Muscle of back (tissue), 11 donors: ENCODE data around the gene LRP1B. TPM values are rescaled to one million over a fixed set of nuclear protein-coding genes. Genes with fewer than 3 reads are reported as not detected.

Experiments
- DNase-seq, 3 donors: peaks; one replicate each; pipeline versions ENCODE4 v3.0.0 to v3.0.0-alpha.2; 2013
- polyA plus RNA-seq, 10 donors: library from polyadenylated mRNA; unstranded; fragments of 120-200 nt; gene quantifications; one replicate each; pipeline ENCODE4 v1.2.1, GENCODE V29; 2013; ENCODE audit not compliant: insufficient read length in 10 of 10

LRP1B gene
- polyA plus RNA-seq, 10 donors: 0.94 to 2.8 (median 1.9) TPM

DNA sequence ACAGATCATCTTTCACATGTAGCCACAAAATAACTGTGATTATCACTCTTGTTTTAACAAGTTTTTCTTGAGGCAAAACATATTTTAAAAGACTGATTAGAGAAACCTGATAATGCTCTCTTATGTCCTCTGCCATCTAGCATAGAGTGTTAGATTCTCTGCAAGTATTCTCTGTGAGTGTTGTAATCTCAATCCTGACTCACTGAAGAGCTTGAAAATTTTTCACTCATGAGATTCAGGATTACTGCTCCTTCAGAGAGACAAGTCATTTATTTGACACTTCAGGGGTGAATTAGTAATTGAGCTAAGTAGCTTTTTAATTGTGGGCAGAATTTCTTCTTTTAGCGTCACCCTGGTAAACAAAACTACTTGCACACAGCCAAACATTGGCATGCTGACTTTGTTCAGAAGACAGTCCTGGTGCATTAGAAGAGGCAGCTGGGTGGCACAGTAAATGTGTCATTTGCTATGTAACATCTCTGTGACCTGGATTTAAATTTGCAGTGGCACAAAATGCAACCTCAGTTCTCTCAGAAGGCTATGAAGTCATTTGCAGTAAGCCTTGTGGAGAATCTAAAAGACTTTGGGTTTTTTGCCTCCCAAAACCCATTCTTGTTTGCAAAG, 172.9 kb downstream of the LRP1B start:
- DNase-seq: no peak

- DNase-seq: no peak
These were observed 173.5 kb downstream of the LRP1B start for GRCh38 chr2:141957321-141957720.

DNA sequence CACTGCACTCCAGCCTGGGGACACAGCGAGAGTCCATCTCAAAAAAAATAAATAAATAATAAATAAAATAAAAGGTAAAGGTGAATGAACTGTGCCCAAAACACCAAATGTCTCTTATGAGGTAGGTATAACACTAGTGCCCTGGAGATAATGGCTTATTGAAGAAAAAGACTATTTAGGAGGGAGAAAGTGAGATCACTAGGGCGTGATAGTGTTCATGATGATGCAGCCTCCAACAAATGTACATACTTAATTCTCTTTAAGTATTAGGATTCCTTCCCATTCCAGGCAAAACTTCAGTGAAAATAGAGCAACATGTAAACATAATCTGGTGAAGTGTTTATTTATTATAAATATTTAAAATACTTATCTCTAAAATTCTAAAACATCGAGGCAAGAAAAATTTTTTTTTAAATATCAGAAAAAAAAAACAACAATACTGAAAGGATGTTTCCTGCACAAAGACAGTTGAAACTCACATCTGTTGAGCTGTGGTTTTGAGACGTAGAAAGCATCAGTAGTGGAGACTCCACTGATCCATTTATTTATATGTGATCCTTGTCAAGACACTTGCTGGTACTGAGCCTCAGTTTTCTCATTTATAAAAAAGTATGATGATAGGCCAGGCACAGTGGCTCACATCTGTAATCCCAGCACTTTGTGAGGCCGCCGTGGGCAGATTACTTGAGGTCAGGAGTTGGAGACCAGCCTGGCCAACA, 183.3 kb downstream of the LRP1B start:
- DNase-seq: no peak

GRCh38 chr2:141946016-141946415, 184.8 kb downstream of the LRP1B start:
- no peak for DNase-seq

DNA sequence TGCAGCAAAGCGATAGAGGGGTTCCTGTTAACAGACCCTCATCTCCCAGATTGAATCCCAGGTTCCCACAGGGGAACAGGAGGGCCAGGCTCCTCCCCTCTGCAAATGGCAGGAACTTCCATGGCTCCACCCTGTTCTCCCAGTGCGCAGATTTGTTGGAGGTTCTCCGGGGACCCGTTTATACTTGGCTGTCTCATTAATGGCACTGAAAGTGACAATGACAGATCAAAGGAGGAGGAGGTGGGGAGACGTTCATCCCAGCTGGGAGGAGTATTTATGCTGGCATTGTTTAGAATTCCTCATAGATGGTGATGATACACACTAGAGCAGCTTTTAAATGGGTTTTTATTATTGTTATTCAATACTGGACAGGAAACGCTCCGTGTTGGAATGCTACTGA, 186.9 kb downstream of the LRP1B start:
- DNase-seq: no peak

GRCh38 chr2:141942006-141942789, 188.6 kb downstream of the LRP1B start:
- DNase-seq: no peak

DNA sequence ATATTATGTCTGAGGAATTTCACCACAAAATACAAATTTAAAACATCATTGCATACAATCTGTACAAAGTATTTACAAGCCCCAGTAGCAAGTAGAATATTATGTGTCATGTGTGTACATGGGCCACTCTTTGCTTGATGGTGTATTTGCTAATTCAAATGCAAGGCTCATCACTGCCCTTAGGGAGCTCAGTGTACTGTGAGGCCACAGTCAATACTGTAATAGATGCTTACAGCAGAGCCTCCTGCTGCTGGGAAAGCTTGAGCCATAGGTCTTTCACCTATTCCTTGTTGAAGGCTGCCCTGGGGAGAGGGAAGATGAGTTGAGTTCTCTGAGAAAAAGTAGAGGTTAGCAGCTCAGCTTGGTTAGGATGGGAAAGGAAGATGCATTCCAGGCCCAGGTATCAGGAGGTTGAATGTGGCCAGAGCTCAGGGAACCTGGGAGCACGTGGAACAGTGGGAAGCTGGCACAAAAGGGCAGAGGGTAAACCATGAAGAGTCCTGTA, 189.6 kb downstream of the LRP1B start:
- DNase-seq: no peak

GRCh38 chr2:141940709-141941108, 190.1 kb downstream of the LRP1B start:
- DNase-seq: no peak

GRCh38 chr2:141933226-141933625, 197.6 kb downstream of the LRP1B start:
- no peak for DNase-seq

DNA sequence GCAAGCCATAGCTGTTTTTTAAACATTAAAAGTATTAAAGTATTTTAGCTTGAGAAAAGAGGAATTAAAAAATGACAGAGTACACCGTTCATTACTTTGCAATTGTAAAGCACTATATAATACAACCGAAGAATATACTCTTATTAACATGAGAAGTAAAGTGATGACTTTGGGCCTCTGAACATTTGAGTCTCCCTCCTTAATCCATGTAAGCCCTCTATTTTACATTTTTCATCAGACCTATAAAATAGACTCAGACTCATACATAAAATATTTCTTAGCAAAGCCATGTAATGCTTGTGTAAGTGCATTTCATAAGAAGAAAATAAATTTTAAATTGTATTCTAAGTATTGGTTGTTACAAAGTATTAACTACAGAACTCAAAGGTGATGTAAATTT, 198.6 kb downstream of the LRP1B start:
- DNase-seq: no peak

GRCh38 chr2:141931797-141932196, 199.0 kb downstream of the LRP1B start:
- DNase-seq: no peak

DNA sequence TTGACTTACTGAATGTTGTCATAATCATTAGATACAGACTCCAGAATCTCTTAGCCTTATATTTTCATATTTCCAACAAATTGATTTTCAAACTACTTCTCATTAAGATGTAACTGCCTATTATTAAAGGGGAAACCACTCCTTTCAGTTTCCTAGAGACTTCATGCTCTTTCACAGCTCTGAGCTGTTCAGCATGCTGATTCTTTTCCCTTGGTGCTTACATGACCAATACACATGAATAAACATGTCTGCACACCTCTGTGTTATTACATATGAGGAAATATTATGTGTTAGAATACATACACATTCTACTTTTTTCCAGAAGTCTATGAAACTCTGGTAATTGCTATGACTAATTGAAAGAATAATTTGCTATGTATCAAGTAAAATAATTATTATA, 200.0 kb downstream of the LRP1B start:
- DNase-seq: no peak

- peak in 2 of 3 donors; percentile 21 to 49 for DNase-seq
These were observed 201.2 kb downstream of the LRP1B start for GRCh38 chr2:141929331-141930252.

DNA sequence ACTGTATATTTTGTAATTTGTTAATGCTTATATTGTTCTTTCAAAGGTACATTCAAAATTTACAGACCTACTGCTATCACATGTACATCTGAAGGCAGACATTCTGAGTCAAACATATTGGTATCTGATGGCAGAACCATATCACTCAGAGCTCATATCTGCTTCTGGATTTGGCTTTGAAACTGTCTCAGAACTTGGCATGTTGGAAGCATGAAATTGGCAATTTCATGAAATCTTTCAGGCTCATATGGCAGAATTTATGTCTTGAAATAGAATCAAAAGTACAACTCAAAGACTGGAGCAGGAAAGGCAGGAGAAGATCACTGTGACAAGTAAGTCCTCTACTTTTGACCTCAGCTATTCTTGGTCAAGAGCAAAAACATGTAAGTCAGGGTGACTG, 202.3 kb downstream of the LRP1B start:
- DNase-seq: no peak

- no peak for DNase-seq
These were observed 203.3 kb downstream of the LRP1B start for GRCh38 chr2:141927536-141927935.

- DNase-seq: no peak
These were observed 205.3 kb downstream of the LRP1B start for GRCh38 chr2:141925511-141925910.

DNA sequence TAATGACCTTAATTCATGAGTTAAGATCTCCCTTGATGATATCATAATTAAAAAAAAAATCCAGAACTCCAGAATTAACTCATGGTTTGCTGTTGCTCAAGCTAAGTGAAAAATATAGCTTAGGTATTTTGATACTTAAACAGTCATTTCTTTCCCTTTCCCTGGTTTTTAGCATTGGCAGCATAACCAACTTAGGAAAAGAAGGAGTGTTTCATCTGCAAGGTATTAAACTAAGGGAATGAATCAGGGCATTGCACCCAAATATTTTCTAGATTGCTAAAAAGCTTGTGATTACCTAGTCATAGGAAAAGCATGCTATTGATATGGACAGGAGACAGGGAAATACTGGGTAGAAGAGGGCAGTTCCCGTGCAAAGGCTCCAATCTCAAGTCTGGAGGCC, 207.2 kb downstream of the LRP1B start:
- DNase-seq: peak in 1 of 3 donors; percentile 27

- DNase-seq: no peak
These were observed 219.2 kb downstream of the LRP1B start for GRCh38 chr2:141911485-141912066.

GRCh38 chr2:141906678-141907077, 224.1 kb downstream of the LRP1B start:
- no peak for DNase-seq

DNA sequence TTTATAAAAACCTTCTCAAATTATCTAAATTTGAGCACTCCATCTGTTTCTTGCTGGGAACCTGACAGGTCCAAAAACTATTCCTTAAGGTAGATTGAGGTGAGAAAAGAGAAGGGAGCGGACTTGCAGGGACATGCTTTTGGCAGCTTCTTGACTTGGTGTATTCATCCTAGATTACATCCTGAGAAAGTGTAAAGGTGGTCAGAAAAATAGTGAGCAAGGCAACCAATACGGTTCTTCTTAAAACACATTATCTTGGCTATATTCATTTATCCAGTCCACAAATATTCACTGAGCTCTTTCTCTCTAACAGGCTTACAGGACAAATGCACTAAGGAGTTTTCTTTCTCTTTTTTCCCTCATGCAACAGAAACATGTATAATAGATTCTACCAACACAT, 230.0 kb downstream of the LRP1B start:
- DNase-seq: no peak

DNA sequence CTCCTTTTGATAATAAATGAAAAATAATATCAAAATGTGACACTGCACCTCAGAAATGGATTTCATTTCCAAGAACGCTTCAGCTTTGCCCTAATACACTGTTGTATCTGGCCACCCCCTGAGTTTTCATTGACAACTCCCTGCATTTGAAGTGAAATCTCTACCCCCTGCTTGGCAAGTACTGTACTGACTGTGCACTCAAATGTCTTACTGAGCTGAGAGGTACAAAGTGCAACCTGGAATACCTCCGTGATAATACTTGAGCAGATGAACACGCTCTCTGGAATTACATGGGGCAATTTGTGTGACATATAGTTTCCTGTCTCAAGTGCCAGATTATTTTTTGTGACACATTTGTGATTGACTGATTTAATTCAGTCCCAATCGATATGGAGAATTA, 231.1 kb downstream of the LRP1B start:
- no peak for DNase-seq
